HEK293T (cell line): ENCODE results near the gene TPCN2.

Experiments used
- CTCF ChIA-PET: fragments of 350-600 bp; formaldehyde crosslinking; extraction: SDS; loops from one replicate; lab custom pipeline; 2021; ENCODE audit warnings: antibody characterized with exemption, inconsistent platforms; lab: Yijun Ruan, JAX
- POLR2A ChIA-PET: fragments of 350-600 bp; formaldehyde crosslinking; extraction: SDS; loops from one replicate; lab custom pipeline; 2020; ENCODE audit warnings: antibody characterized with exemption, inconsistent platforms; lab: Yijun Ruan, JAX
- DNase-seq: peaks from one replicate; pipeline ENCODE4 v3.0.0; 2012; ENCODE audit warnings: mixed read lengths; ENCODE audit errors: extremely low spot score
- ARNT ChIP-seq: fragments of 450-650 bp; IDR thresholded peaks from 2 replicates; pipeline ENCODE4 v1.6.1; 2017; ENCODE audit warnings: mild to moderate bottlenecking
- BHLHE40 ChIP-seq: fragments of 450-650 bp; IDR thresholded peaks from 2 replicates; pipeline ENCODE4 v1.6.1; 2016; ENCODE audit warnings: mild to moderate bottlenecking, moderate library complexity, borderline replicate concordance
- CTBP1 ChIP-seq: fragments of 450-650 bp; IDR thresholded peaks from 2 replicates; pipeline ENCODE4 v1.6.1; 2016; ENCODE audit warnings: borderline replicate concordance
- ELF4 ChIP-seq: fragments of 450-650 bp; IDR thresholded peaks from 2 replicates; pipeline ENCODE4 v1.6.1; 2017; ENCODE audit warnings: antibody characterized with exemption
- FOXA1 ChIP-seq: fragments of 450-650 bp; IDR thresholded peaks from 2 replicates; pipeline ENCODE4 v1.6.1; 2016; ENCODE audit warnings: mild to moderate bottlenecking
- FOXK2 ChIP-seq: fragments of 450-650 bp; IDR thresholded peaks from 2 replicates; pipeline ENCODE4 v1.6.1; 2016; ENCODE audit warnings: mild to moderate bottlenecking
- FOXM1 ChIP-seq: fragments of 450-650 bp; IDR thresholded peaks from 2 replicates; pipeline ENCODE4 v1.6.1; 2017; ENCODE audit warnings: mild to moderate bottlenecking, borderline replicate concordance
- HDGF ChIP-seq: fragments of 450-650 bp; IDR thresholded peaks from 2 replicates; pipeline ENCODE4 v1.6.1; 2017; ENCODE audit warnings: antibody characterized with exemption, borderline replicate concordance
- L3MBTL2 ChIP-seq: fragments of 450-650 bp; conservative IDR thresholded peaks from 2 replicates; pipeline ENCODE4 v1.6.1; 2016; ENCODE audit warnings: mild to moderate bottlenecking
- LEF1 ChIP-seq: fragments of 450-650 bp; IDR thresholded peaks from 2 replicates; pipeline ENCODE4 v1.6.1; 2017; ENCODE audit warnings: mild to moderate bottlenecking, borderline replicate concordance
- NFRKB ChIP-seq: fragments of 450-650 bp; IDR thresholded peaks from 2 replicates; pipeline ENCODE4 v1.6.1; 2016; ENCODE audit warnings: mild to moderate bottlenecking, moderate library complexity
- PKNOX1 ChIP-seq: fragments of 450-650 bp; IDR thresholded peaks from 2 replicates; pipeline ENCODE4 v1.6.1; 2016
- SP1 ChIP-seq: fragments of 450-650 bp; IDR thresholded peaks from 2 replicates; pipeline ENCODE4 v1.6.1; 2017
- SUZ12 ChIP-seq: fragments of 450-650 bp; IDR thresholded peaks from 2 replicates; pipeline ENCODE4 v1.6.1; 2016; ENCODE audit warnings: mild to moderate bottlenecking
- TARDBP ChIP-seq: fragments of 450-650 bp; IDR thresholded peaks from 2 replicates; pipeline ENCODE4 v1.6.1; 2016
- ZNF384 ChIP-seq: fragments of 450-650 bp; IDR thresholded peaks from 2 replicates; pipeline ENCODE4 v1.6.1; 2016

The TPCN2 gene

GRCh38 chr11:69087133-69087524 lies 38.4 kb downstream of the TPCN2 start:
- no peak for TF ChIP-seq SUZ12
- no peak for TF ChIP-seq CTBP1
- TF ChIP-seq L3MBTL2, result no peak
- no peak for TF ChIP-seq FOXM1
- TF ChIP-seq LEF1, result no peak
- TF ChIP-seq ELF4, result no peak
- no peak for TF ChIP-seq FOXA1
- no peak for TF ChIP-seq ARNT
- no peak for TF ChIP-seq BHLHE40
- no peak for TF ChIP-seq HDGF
- CTCF ChIA-PET, result no interaction called here
- no peak for DNase-seq
- POLR2A ChIA-PET, result interaction anchor here (1.1 kb wide), 1 partner anchor 13 kb away, joined by 3 read pairs; no protein-coding TSS in a partner anchor

- ChIA-PET POLR2A (no interaction called here), CTCF (no interaction called here)
- DNase-seq, result no peak
- no peak for TF ChIP-seq BHLHE40
- no peak for TF ChIP-seq CTBP1
- no peak for TF ChIP-seq FOXK2
- TF ChIP-seq LEF1, result no peak
- TF ChIP-seq ZNF384, result no peak
- TF ChIP-seq FOXM1, result no peak
- no peak for TF ChIP-seq ELF4
- TF ChIP-seq SP1, result no peak
- TF ChIP-seq NFRKB, result no peak
- TF ChIP-seq L3MBTL2, result no peak
These were observed 39.1 kb downstream of the TPCN2 start for GRCh38 chr11:69087811-69088210.

GRCh38 chr11:69088676-69089146 lies 40.0 kb downstream of the TPCN2 start:
- peak; percentile 86 for DNase-seq
- POLR2A ChIA-PET, result no interaction called here
- CTCF ChIA-PET, result no interaction called here
- TF ChIP-seq FOXM1 (no peak), ARNT (no peak), TARDBP (no peak), FOXK2 (no peak), LEF1 (no peak), SP1 (no peak), PKNOX1 (no peak), ZNF384 (no peak), L3MBTL2 (no peak), FOXA1 (no peak), CTBP1 (no peak), ELF4 (no peak), BHLHE40 (no peak), NFRKB (no peak)

- POLR2A ChIA-PET, result no interaction called here
- CTCF ChIA-PET, result no interaction called here
- no peak for TF ChIP-seq ZNF384
- TF ChIP-seq SUZ12, result no peak
- TF ChIP-seq FOXA1, result no peak
- TF ChIP-seq FOXM1, result no peak
- TF ChIP-seq HDGF, result no peak
- TF ChIP-seq CTBP1, result no peak
- TF ChIP-seq SP1, result no peak
- TF ChIP-seq LEF1, result no peak
- no peak for DNase-seq
These were observed 40.5 kb downstream of the TPCN2 start for GRCh38 chr11:69089258-69089657.

GRCh38 chr11:69091638-69092165 lies 43.0 kb downstream of the TPCN2 start:
- TF ChIP-seq HDGF (no peak), BHLHE40 (no peak)
- ChIA-PET CTCF (no interaction called here), POLR2A (no interaction called here)
- no peak for DNase-seq

GRCh38 chr11:69092263-69092662 lies 43.5 kb downstream of the TPCN2 start:
- POLR2A ChIA-PET, result no interaction called here
- CTCF ChIA-PET, result no interaction called here
- no peak for DNase-seq
- no peak for TF ChIP-seq HDGF
- TF ChIP-seq ZNF384, result no peak
- TF ChIP-seq BHLHE40, result no peak
- no peak for TF ChIP-seq NFRKB
- no peak for TF ChIP-seq LEF1
- no peak for TF ChIP-seq SUZ12
- no peak for TF ChIP-seq FOXA1
- TF ChIP-seq TARDBP, result no peak
- no peak for TF ChIP-seq FOXM1
- TF ChIP-seq L3MBTL2, result no peak
- no peak for TF ChIP-seq ARNT
- TF ChIP-seq ELF4, result no peak
- TF ChIP-seq SP1, result no peak
- no peak for TF ChIP-seq PKNOX1

- POLR2A ChIA-PET, result no interaction called here
- no peak for DNase-seq
- no peak for TF ChIP-seq ELF4
- no peak for TF ChIP-seq ARNT
- TF ChIP-seq HDGF, result no peak
- no peak for TF ChIP-seq ZNF384
- no peak for TF ChIP-seq FOXA1
- TF ChIP-seq FOXM1, result no peak
- no peak for TF ChIP-seq BHLHE40
- no peak for TF ChIP-seq PKNOX1
- no peak for TF ChIP-seq NFRKB
- no peak for TF ChIP-seq SP1
- no peak for TF ChIP-seq CTBP1
- TF ChIP-seq SUZ12, result no peak
- TF ChIP-seq LEF1, result no peak
- CTCF ChIA-PET, result no interaction called here
These were observed 44.4 kb downstream of the TPCN2 start for GRCh38 chr11:69093106-69093505.
